Neural cell (in vitro differentiated cells): ENCODE results near the gene B4GALT1.

Experiments used
- EP300 ChIP-seq: fragments of 450-650 bp; conservative IDR thresholded peaks from 2 replicates; pipeline ENCODE4 v1.6.1; 2014; ENCODE audit warnings: antibody characterized with exemption, mild to moderate bottlenecking, moderate library complexity; ENCODE audit not compliant: poor library complexity, severe bottlenecking
- EZH2 ChIP-seq: fragments of 200-600, 300-800 bp; shearing (Covaris generic), sonication (generic); IDR thresholded peaks from 2 replicates; pipeline ENCODE4 v1.6.1; 2014; ENCODE audit warnings: antibody characterized with exemption, low read length, borderline replicate concordance, mild to moderate bottlenecking; ENCODE audit not compliant: insufficient read depth, poor library complexity, severe bottlenecking
- TF ChIP-seq, protein P1 (sequence below): fragments of 450-650 bp; IDR thresholded peaks from 2 replicates; pipeline ENCODE4 v1.5.1; 2014; ENCODE audit warnings: antibody characterized with exemption, mild to moderate bottlenecking, moderate library complexity; ENCODE audit not compliant: poor library complexity, severe bottlenecking

DNA sequence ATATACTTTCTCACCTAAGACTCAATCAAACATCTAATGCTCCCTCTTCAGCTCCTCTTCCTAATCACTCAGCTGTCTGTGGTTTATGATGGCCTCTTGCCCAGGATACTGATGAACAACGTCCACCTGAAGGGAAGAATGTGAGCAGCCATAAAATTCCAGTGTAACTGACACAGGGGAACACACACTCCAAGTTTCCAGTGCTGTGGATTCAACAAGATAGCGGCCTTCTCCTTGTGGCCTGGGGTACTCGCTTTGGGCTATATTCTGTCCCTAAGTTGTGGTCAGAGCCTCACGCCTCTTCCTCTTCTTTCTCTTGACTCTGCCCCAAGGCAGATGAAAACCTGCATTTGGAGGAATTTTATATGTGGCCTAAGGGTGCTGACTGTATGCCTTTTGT, 11.7 kb downstream of the B4GALT1 start:
- TF ChIP-seq EP300 (no peak), EZH2 (no peak)
- TF ChIP-seq, protein P1, sequence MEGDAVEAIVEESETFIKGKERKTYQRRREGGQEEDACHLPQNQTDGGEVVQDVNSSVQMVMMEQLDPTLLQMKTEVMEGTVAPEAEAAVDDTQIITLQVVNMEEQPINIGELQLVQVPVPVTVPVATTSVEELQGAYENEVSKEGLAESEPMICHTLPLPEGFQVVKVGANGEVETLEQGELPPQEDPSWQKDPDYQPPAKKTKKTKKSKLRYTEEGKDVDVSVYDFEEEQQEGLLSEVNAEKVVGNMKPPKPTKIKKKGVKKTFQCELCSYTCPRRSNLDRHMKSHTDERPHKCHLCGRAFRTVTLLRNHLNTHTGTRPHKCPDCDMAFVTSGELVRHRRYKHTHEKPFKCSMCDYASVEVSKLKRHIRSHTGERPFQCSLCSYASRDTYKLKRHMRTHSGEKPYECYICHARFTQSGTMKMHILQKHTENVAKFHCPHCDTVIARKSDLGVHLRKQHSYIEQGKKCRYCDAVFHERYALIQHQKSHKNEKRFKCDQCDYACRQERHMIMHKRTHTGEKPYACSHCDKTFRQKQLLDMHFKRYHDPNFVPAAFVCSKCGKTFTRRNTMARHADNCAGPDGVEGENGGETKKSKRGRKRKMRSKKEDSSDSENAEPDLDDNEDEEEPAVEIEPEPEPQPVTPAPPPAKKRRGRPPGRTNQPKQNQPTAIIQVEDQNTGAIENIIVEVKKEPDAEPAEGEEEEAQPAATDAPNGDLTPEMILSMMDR: no peak
